GM19324 (cell line): ENCODE data around the gene CDC42EP5.
A peak's percentile ranks its signal among the peaks of the same experiment; 100 is the strongest.

ENCODE experiments used
- ATAC-seq: cut with Tn5 transposase; IDR thresholded peaks from one replicate; pipeline ENCODE4 v1.9.1; 2021; ENCODE audit warnings: mild to moderate bottlenecking, moderate library complexity; ENCODE audit not compliant: unreplicated experiment, low FRiP score

Gene CDC42EP5

DNA sequence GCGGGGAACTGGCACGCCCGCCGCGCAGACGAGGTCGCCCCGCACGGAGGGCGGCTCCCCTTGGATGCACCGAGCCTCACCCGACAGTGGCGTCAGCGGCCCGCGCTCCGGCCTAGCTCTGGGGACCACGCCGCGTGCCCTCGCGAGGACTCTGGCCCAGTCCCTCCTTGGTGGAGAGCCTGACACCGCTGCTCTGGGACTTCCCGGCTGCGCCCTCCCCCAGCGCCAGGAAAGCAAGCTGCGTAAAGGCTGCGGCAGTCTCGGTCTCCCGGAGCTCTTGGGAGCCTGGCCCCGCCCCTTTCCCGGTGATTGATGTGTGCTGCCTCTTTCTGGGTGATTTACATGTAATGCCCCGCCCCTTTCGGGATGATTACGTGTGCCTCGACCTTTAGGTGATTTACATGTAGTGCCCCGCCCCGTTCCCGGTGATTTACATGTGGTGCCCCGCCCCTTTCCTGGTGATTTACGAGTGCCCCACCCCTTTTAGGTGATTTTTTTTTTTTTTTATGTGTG is 9.5 kb downstream of the CDC42EP5 start, which contains the start of gene LENG9:
TSS of gene LENG9 (minus strand) at position 248 of the 513 bp plus-strand sequence. CDS start 252 bp downstream, outside the sequence.
- peak; percentile 63 for ATAC-seq

DNA sequence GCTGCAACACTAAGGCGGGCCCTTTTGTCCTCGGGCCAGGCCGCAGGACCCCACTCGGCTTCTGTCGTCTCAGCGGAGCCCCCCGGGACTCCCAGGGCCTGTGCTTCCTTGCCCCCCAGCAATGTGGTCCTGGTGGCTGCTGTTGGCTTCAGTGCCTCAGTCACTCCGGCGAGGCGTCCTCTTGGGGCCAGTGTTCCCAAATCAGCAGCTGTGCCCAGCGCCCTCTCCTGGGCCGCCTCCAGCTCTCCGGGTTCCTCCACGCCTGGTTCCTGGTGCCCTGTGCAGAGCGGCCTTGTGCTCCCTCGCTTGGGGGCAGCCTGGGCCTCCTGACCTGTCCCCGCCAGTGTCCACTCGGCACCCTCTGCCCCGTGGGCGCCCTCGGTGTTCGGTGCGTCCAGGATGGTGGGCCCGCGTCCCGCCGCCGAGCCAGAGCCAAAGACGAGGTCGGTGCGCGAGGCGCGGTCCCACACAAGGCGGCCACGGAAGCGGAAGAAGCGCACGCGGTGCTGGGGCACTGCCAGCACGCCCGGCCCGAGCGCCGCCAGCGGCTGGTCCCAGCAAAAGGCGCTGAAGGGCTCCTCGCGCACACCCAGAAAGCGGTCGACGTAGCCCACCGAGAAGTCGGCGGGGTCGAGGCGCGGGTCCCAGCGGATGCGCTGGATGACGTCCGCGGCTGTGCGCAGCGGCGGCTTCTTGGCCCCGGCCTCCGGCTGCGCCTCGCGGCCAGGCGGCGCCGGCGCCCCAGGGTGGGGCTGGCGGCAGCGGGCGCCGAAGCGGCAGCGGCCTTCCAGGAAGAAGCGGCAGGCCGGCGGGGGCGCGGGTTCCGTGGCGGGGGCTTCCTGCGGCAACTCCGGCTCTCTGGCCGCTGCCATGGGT is 10.2 kb downstream of the CDC42EP5 start:
- ATAC-seq, result peak; percentile 25

DNA sequence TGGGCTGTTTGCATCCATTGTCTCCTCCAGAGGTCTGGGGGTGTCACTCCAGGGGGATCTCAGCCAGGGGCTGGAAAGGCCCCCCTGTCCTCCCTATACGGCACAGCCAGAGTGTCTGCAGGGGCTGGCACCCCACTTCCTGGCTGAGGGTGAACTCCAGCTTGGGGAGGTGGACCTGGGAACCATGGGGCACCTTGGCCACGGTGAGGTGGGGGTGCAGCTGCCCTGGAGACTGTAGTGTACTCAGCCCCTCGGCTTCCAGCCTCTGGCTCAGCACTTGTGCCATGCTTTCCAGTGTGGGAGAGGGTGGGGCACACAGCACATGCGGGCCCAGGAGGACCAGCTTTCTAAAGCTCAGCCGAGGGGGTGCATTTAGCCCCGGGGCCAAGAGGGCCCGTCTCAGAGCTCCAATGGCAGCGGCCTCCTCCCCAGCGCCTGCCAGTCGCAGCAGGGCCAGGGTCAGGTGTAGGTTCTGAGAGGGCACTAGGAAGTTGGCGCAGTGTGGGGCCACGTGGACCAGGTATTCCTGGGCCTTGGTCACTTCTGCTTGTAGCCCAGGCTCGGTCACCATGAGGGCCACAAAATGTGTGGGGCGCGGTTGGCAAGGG is 10.9 kb downstream of the CDC42EP5 start:
- ATAC-seq, result no peak

DNA sequence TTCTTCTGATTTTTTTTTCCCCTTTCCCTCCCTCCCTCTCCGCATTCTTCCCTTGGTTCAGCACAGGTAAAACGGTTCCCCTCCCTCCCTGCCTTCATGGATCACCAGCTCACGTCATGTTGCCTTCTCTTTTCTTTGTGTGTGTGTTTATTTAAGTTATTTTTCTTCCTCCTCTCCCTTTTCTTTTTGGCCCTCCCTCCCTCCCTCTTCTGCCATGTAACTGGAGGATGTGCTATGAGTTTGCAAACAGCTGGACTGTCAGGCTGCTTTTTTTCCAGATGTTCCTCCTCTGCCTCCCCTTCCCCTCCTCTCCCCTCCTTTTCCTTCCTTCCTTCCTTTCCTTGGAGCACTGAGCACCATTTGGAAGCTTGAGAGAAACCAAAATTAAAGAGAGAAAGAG is 11.5 kb downstream of the CDC42EP5 start:
- ATAC-seq, result no peak

DNA sequence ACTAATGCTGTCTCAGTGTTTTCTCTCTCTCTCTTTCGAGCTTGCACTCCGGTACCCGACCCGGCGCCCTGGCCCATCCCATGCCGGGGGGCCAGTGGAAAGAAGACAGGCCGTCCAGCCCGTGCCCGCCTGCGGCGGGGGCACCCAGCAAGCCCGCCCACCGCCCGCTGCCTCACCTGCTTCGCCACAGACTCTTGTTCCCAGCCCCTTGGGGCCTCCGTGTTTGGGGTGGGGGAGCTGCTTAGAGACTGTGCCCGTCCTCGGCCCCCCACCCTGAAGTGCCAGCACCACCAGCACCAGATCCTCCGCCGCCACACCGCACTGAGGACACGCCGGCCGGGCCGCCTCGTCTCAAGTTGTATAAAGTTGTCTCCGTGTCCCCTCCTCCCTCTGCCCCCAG is 11.9 kb downstream of the CDC42EP5 start:
- no peak for ATAC-seq

DNA sequence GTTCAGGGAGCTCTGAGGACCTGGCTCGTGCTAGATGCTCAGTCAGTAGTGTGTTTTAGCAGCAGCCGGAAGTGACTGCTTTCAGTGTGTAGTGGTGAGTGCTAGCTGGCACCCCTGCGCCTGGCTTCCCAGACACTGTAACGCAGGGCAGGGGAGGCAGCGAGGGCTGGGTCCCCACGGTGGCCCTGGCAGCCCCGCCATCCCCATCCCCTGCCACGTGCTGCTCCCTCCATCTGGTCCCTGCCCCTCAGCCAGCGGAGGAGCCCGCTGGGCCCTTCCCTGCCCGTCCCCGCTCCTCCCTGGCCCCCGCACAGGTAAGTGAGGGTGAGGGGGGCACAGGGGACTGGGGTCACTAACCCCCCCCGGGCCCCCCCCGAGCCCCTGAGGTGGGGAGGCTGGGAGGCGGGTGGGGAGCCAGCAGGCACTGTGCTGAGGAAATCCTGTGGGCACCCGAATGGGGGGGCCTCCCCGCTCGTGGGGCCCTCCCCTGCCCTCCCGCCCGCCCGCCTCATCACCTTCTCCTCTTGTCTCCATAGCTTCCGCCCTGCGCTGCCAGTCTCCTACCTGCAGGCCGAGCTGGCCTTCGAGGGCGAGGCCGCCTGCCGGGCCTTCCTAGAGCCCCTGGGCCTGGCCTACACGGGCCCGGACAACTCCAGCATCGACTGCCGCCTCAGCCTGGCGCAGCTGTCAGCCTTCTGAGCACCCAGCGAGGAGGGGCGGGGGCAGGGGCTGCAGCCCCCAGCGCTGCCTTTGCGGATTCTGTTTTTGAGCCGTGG is 12.7 kb downstream of the CDC42EP5 start:
- ATAC-seq, result no peak

DNA sequence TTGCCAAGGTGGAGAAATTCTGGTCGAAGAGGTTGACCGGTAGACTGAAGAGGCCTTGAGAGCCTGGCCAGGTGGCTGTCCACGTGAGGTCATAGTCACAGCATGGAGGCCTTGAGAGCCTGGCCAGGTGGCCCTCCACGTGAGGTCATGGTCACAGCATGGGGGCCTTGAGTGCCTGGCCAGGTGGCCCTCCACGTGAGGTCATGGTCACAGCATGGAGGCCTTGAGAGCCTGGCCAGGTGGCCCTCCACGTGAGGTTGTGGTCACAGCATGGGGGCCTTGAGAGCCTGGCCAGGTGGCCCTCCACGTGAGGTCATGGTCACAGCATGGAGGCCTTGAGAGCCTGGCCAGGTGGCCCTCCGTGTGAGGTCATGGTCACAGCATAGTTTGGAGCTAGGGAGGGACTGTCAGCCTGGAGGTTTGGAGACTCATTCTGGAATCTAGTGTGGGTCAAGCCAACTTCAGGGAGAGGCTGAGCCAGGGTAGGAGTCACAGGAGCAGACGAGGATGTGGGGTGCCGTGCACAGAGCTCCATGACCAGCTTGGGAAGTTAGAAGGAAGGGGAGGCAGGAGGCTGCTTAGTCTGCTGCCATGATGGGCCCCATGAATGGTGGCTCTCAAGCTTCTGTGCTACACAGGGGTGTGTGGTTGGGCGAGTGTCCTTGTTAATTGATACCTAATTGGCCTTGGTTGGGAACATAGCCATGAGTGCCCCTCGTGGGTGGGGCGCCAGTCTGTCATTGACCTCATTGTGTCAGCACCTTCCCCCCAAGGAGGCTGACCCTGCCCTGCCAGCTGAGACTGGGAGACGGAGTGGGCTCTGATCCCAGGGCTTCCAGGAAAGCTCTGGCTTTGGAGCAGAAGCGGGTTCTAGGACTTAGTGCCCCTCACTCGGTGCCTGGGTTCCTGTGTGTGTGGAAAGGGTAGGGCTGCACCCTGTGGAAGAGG is 13.5 kb downstream of the CDC42EP5 start:
- ATAC-seq, result no peak

DNA sequence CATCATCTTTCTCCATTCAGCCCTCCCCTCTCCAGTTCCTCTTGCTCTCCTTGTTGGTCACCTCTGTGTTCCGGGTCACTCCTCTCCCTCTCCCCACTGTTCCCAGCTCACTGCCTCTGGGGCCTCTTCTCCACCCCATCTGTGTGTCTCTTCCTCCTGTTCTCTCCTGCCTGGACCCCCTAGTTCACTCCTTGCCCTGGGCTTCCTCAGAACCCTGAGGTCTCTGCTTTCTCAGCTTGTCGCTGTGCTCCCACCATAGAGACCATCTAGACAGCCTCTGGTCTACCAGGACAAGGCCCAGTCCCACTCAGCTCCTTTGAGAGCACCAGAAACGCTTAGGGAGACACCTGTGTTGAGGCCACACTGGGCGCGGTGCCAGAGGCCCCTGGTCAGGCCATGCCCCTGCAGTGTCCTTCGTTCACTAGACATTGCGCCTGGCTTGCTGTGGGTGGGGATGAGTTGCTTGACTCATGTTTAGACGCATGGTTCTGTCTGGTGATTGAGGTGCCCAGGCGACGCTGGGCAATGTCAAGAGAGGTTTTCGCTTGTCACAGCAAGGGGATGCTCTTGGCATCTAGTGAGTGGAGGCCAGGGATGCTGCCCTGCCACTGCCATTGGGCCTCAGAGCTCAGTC is 14.3 kb downstream of the CDC42EP5 start:
- no peak for ATAC-seq

DNA sequence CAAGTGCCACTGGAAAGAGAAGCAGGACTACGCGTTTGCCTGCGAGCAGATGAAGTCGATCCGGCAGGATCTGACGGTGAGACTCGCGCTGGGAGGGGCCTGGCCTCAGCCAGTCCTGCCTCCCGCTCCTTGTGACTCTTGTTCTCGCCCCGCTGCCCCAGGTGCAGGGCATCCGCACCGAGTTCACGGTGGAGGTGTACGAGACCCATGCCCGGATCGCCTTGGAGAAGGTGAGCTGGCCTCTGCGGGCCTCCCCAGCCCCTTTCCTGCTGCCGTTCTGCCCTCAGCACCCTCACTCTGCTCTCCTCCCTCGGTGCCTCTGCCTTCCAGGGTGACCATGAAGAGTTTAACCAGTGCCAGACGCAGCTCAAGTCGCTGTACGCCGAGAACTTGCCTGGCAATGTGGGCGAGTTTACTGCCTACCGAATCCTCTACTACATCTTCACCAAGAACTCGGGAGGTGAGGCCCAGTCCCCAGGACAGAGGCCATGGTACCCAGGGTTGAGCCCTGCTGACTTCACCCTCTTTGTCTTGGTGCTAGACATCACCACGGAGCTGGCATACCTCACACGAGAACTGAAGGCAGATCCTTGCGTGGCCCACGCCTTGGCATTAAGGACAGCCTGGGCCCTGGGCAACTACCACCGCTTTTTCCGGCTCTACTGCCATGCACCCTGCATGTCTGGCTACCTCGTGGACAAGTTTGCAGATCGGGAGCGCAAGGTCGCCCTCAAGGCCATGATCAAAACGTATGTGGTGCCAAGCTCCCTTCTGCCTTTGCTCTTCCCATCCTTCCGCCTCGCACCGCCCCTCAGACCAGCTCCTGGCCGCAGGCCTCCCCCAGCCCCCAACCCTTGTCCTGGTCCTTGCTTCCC is 15.1 kb downstream of the CDC42EP5 start:
- no peak for ATAC-seq

DNA sequence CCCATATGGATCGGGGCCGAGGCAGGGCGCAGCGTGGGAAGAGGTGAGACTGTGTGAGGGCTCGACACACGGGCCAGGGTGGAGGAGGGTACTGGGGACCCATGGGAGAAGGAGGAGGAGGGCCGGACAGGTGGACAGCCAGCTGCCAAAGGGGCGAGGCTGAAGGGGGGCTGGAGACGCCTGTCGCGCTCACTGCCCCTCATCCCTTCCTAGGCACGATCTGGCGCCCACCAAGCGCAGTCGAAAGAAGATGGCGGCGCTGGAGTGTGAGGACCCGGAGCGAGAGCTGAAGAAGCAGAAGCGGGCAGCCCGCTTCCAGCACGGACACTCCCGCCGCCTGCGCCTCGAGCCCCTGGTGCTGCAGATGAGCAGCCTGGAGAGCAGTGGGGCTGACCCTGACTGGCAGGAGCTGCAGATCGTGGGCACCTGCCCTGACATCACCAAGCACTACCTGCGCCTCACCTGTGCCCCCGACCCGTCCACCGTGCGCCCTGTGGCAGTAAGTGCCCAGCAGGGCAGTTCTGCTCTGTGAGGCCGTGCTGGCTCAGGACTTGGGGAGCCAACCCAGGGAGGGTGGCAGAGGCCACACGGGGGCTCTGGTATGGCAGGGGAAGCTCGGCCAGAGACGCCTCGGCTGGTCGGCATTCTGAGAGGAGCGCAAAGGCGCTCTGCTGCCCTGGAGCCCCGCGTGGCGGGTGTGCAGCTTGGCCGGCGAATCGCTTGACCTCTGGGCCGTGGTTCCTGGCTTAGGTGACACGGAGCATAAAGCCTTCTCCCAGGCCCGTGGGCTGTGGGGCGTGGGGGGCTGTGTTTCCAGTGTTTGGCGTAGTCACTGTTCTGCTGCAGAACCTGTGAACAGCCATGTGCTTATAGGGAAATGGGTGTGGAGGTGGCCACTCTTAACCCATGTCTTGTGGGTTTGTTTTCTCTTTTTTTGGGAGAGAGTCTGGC is 16.4 kb downstream of the CDC42EP5 start:
- no peak for ATAC-seq

DNA sequence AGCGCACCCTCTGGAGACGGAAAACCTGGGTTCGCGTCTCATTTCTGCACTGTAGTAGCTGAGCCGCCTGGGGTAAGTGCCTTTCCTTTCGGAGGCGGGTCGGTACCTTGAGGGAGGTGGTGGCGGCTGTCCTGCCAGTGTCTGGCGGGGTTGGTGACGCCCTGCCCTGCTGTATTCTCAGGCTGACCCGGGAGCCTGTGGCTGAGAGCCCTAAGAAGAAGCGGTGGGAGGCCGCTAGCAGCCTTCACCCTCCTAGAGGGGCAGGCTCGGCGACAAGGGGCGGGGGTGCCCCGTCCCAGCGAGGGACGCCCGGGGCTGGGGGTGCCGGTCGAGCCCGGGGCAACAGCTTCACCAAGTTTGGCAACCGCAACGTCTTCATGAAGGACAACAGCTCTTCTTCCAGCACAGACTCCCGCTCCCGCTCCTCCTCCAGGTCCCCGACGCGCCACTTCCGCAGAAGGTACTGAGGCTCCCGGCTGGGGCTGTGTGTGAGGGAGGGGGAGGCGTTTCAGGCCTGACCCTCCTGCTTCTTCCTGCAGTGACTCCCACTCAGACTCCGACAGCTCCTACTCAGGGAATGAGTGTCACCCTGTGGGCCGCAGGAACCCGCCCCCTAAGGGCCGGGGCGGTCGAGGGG is 17.2 kb downstream of the CDC42EP5 start:
- ATAC-seq, result no peak

DNA sequence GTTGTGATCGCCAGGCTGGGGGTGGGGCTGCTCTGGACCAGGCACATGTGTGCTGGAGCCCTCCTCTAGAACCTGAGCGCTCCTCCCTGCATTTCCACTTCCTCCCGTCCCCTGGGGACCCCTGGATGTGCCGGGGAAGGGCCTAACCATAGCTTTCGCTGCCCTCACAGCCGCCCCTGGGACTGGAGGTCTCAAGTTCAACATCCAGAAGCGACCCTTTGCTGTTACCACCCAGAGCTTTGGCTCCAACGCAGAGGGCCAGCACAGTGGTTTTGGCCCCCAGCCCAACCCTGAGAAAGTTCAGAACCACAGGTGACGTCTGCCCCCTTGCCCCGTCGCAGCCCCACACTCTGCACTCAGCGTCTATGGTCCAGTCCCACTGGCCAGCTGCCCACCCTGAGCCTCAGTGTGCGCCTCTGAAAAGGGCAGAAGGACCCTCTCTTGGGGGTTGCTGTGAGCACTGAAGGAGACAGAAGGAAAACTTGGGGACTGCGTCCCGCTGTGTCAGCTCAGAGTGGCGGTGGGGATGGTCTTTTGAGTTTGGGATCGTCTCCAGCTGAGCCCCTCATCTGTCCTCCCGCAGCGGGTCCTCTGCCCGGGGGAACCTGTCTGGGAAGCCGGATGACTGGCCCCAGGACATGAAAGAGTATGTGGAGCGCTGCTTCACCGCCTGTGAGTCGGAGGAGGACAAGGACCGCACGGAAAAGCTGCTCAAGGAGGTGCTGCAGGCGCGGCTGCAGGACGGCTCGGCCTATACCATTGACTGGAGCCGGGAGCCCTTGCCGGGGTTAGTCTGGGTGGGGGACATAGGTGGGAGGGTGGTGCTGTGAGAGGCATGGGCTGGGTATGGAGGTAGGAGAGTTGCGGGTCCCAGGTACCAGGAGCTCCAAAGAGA is 18.1 kb downstream of the CDC42EP5 start:
- ATAC-seq, result no peak

DNA sequence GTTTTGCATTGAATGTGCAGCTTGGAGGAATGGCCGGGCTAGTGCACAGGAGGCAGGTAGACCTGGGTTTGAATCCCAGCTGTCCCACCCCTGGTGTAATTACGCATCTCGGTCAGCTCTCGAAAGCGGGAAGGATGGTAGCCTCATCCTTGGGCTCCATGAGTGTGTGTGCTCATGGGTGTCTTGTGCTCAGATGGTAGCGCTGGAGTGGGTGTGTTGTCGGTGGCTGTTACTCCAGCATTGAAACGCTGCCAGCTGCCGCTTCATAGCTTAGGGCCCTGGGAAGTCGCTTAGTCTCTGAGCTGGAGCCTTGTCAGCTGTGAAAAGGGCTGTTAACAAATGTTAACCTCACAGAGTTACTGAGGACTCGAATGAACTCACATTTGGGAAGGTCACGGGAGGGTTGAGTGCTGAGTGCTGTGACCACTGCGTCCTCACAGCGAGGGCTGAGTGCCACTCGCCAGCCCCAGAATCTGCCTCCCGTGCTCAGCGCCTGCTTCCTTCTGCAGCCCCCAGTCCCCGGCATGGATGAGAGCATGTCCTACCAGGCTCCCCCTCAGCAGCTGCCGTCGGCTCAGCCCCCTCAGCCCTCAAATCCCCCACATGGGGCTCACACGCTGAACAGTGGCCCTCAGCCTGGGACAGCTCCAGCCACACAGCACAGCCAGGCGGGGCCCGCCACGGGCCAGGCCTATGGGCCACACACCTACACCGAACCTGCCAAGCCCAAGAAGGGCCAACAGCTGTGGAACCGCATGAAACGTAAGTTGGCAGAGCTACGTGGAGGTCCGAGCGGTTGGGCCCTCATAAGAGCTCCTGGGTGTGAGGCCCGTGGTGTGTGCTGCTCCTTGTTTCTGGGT is 18.9 kb downstream of the CDC42EP5 start:
- no peak for ATAC-seq

DNA sequence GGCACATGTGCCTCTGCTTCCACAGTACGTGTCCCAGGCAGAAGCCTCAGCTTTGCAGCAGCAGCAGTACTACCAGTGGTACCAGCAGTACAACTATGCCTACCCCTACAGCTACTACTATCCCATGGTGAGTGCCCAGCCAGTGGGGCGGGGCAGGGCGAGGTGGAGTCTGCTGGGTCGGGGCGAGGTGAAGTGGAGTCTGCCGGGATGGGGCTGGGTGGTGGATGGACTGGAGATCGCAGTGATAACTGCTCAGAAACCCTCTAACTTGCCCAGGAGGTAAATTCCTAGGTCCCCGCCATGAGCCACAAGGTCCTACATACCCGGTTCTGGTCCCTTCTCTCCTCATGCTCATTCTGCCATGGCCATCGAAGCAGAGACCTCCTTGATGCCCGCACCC is 20.5 kb downstream of the CDC42EP5 start:
- no peak for ATAC-seq

DNA sequence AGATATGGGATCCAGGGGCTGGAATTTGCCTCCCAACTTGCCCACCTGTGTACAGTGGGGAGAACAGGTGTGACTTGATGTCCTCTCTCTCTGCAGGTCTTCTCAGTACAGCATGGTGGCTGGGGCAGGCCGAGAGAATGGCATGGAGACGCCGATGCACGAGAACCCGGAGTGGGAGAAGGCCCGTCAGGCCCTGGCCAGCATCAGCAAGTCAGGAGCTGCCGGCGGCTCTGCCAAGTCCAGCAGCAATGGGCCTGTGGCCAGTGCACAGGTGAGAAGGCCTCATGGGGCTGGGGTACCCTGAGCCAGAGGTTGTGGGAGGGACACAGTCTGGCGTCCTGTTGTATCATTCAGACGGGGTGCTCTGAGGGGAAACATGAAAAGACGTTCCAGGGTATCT is 21.1 kb downstream of the CDC42EP5 start:
- ATAC-seq, result no peak
